Duodenal mucosa (tissue), 2 donors: ENCODE data around the gene CSNK2A1.
A peak's percentile ranks its signal among the peaks of the same experiment; 100 is the strongest.

Experiments used
- H3K27ac ChIP-seq: one replicate; pipeline ENCODE4 v1.7.0; 2013; ENCODE audit warnings: low read depth, low read length
- H3K27me3 ChIP-seq, 2 donors: one replicate each; pipeline ENCODE4 v1.7.0; 2013; ENCODE audit warnings: low read length in 2 of 2, control low read depth in 1 of 2; ENCODE audit not compliant: insufficient read depth in 2 of 2, control insufficient read depth in 1 of 2
- H3K36me3 ChIP-seq, 2 donors: one replicate each; pipeline ENCODE4 v1.7.0; 2013; ENCODE audit warnings: low read length in 2 of 2, control low read depth in 1 of 2; ENCODE audit not compliant: insufficient read depth in 2 of 2, control insufficient read depth in 1 of 2
- H3K4me1 ChIP-seq, 2 donors: one replicate each; pipeline ENCODE4 v1.7.0; 2013; ENCODE audit warnings: low read length in 2 of 2, control low read depth in 1 of 2; ENCODE audit not compliant: insufficient read depth in 2 of 2, control insufficient read depth in 1 of 2
- H3K4me3 ChIP-seq, 2 donors: one replicate each; pipeline ENCODE4 v1.7.0; 2013; ENCODE audit warnings: low read length in 2 of 2, low read depth in 1 of 2
- H3K9ac ChIP-seq, 2 donors: one replicate each; pipeline ENCODE4 v1.7.0; 2013; ENCODE audit warnings: low read length in 2 of 2, low read depth in 1 of 2
- H3K9me3 ChIP-seq, 2 donors: one replicate each; pipeline ENCODE4 v1.7.0; 2013; ENCODE audit warnings: low read length in 2 of 2, control low read depth in 1 of 2; ENCODE audit not compliant: control insufficient read depth in 1 of 2

Gene CSNK2A1

DNA sequence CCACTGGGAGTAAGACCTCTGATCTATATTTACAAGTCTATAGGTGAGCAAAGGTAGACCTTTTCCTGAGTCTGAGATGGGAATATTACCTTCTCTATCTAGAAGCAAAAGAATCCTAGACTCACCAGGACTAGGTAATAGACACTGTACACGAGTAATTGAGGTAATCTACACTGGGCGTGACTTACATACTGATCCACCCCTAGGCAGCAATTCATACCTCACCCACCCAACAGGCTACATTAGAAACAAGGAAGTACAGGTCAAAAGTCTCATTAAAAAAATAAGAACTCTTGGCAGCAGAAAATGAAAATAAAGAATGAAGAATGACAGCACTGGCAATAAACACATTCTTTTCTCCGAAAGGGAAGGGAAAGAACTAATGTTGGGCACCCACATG is 7.6 kb downstream of the CSNK2A1 start:
- no peaks in the 10 kb centered on the region for H3K9me3 ChIP-seq
- peak overlapping the region; percentile 12 to 22 for H3K9ac ChIP-seq
- no peaks in the 10 kb centered on the region for H3K36me3 ChIP-seq
- H3K4me1 ChIP-seq: peaks cover 60 to 85% of the 10 kb centered on the region in 2 donors
- peak overlapping the region; percentile 33 to 38 for H3K4me3 ChIP-seq
- no peak overlapping the region for H3K27ac ChIP-seq
- no peaks in the 10 kb centered on the region for H3K27me3 ChIP-seq

DNA sequence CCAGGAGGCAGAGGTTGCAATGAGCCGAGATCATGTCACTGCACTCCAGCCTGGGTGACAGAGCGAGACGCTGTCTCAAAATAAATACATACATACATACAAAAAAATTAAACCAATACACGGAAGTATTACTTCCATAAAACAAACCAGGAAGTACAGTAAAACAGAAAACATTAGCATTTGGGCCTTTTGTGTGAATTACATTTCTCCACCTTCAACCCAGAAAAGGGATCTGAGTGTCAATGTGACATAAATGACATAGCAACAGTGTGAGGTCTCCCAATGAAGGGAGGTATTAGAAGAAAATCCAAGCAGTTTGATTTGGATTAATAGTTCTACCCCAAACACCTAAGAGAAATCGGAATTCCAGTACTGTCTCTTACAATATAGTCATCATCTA is 10.1 kb downstream of the CSNK2A1 start:
- Histone ChIP-seq H3K4me3 (no peak overlapping the region), H3K27ac (no peak overlapping the region), H3K27me3 (no peaks in the 10 kb centered on the region), H3K9ac (no peak overlapping the region), H3K4me1 (peaks cover 45 to 62% of the 10 kb centered on the region in 2 donors), H3K9me3 (no peaks in the 10 kb centered on the region), H3K36me3 (peaks cover 0 to 2% of the 10 kb centered on the region in 2 donors)

DNA sequence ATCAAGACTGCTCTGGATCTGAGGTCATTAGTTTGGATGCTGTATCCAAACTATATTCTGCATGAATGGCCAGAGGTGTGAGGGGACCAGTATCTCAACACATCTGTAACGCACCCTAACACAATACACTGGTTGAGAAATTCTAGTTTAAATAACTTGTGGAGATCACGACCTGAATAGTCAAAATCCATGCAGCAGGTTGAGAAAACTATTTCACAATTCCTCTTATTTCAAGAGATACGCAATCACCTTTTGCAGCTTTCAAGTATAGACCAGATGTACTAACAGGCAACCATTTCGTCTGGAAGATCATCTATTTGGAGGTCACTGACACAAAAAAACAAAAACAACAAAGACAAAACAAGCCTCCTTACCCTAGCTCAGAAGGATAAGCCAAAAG is 11.1 kb downstream of the CSNK2A1 start:
- Histone ChIP-seq H3K4me3 (no peak overlapping the region), H3K9ac (no peak overlapping the region), H3K27me3 (no peaks in the 10 kb centered on the region), H3K36me3 (peaks cover 0 to 4% of the 10 kb centered on the region in 2 donors), H3K27ac (no peak overlapping the region), H3K9me3 (no peaks in the 10 kb centered on the region), H3K4me1 (peaks cover 52 to 64% of the 10 kb centered on the region in 2 donors)

DNA sequence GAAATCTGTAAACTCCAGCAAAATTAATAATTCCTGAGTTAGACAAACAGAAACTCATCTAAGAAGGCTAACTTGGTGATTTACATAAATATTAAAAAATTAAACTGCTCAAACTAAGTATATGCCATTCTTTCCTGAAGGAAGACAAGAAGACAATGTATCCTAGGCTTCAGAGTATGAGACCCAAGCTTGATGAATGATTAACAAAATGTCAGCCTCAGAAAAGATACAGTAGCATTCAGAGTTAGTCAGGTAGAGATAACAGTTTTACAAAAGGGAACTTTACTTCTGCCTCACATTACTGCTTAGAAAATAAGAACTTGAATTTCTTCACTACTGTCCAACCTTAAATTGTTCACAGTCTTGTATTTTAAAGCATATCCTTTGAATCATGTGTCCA is 12.0 kb downstream of the CSNK2A1 start:
- Histone ChIP-seq H3K9me3 (no peaks in the 10 kb centered on the region), H3K27me3 (no peaks in the 10 kb centered on the region), H3K36me3 (peaks cover 0 to 9% of the 10 kb centered on the region in 2 donors), H3K4me3 (no peak overlapping the region), H3K9ac (no peak overlapping the region), H3K27ac (no peak overlapping the region), H3K4me1 (peaks cover 49 to 60% of the 10 kb centered on the region in 2 donors)

GRCh38 chr20:530321-530720 is 13.3 kb downstream of the CSNK2A1 start:
- Histone ChIP-seq H3K27ac (no peak overlapping the region), H3K9me3 (no peaks in the 10 kb centered on the region), H3K36me3 (peaks cover 0 to 13% of the 10 kb centered on the region in 2 donors), H3K4me3 (no peak overlapping the region), H3K27me3 (no peaks in the 10 kb centered on the region), H3K9ac (no peak overlapping the region), H3K4me1 (peaks cover 37 to 48% of the 10 kb centered on the region in 2 donors)

- Histone ChIP-seq H3K4me1 (peaks cover 32 to 38% of the 10 kb centered on the region in 2 donors), H3K27me3 (no peaks in the 10 kb centered on the region), H3K27ac (no peak overlapping the region), H3K9ac (no peak overlapping the region), H3K36me3 (peaks cover 0 to 15% of the 10 kb centered on the region in 2 donors), H3K9me3 (no peaks in the 10 kb centered on the region), H3K4me3 (no peak overlapping the region)
These were observed 14.5 kb downstream of the CSNK2A1 start for GRCh38 chr20:528923-529604.

DNA sequence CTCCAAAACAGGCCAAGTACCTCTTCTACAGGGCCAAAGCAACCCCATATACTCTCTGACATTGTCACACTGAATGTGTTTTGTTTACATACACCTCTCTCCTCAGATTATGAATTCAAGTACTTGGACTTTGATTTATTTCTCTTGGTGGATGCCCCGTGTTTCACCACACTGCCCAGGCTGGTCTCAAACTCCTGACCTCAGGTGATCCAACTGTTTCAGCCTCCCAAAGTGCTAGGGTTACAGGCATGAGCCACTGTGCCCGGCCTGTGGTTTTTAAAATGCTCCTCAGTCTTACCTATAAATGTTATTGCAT is 16.1 kb downstream of the CSNK2A1 start:
- Histone ChIP-seq H3K27me3 (no peaks in the 10 kb centered on the region), H3K27ac (no peak overlapping the region), H3K36me3 (peaks cover 0 to 25% of the 10 kb centered on the region in 2 donors), H3K4me3 (no peak overlapping the region), H3K4me1 (peaks cover 23% of the 10 kb centered on the region in 2 donors), H3K9ac (no peak overlapping the region), H3K9me3 (no peaks in the 10 kb centered on the region)

DNA sequence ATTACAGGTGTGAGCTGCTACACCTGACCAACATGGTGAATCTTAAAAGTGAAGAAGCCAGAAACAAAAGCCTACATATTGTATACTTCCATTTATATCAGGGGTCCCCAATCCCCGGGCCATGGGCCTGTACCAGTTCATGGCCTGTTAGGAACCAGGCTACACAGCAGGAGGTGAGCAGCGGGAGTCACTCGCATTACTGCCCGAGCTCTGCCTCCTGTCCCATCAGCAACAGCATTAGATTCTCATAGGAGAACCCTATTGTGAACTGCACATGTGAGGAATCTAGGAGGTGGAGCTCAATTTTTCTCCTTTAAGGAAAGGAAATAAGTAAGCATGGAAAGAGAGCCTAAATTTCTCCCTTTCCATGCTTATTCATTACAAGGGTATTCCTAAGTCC is 21.7 kb downstream of the CSNK2A1 start:
- no peak overlapping the region for H3K4me3 ChIP-seq
- H3K4me1 ChIP-seq: no peaks in the 10 kb centered on the region
- no peaks in the 10 kb centered on the region for H3K27me3 ChIP-seq
- H3K36me3 ChIP-seq: peaks cover 4 to 30% of the 10 kb centered on the region in 2 donors
- no peak overlapping the region for H3K27ac ChIP-seq
- no peaks in the 10 kb centered on the region for H3K9me3 ChIP-seq
- no peak overlapping the region for H3K9ac ChIP-seq

DNA sequence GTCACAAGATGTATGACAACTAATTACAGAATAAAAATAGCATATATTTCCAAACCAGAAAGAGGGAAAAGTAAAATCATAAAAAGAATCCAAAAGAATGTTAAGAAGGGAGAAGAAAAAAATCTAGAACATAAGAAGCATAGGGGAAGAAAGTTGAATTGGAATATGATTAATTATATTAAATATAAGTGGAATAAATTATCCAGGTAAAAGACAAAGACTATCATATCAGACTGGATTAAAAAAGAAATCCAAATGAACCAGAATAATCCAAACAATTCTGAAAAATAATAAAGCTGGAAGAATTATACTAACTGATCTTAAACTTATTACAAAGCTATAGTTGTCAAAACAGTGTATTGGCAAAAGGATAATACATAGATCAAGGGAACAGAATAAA is 23.6 kb downstream of the CSNK2A1 start:
- no peaks in the 10 kb centered on the region for H3K4me1 ChIP-seq
- H3K9ac ChIP-seq: no peak overlapping the region
- no peaks in the 10 kb centered on the region for H3K27me3 ChIP-seq
- no peaks in the 10 kb centered on the region for H3K9me3 ChIP-seq
- peaks cover 4 to 26% of the 10 kb centered on the region in 2 donors for H3K36me3 ChIP-seq
- H3K4me3 ChIP-seq: no peak overlapping the region
- H3K27ac ChIP-seq: no peak overlapping the region

DNA sequence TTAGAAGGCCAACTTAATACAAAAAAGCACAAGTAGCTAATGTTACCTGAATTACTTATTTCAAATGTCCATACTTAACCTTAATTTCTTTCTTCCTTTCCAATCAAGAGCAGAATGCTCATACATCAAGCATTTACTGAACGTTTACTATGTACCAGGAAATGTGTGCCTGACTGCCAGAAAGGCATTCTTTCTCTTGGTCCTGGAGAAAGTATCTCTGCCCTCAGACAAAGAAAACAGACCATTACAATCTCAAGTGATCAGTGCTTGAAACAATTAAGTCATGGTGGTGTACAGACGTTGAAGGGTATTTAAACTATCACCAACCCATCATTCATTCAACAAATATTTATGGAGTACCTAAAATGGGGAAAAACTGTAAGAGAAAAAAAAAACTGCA is 26.4 kb downstream of the CSNK2A1 start:
- Histone ChIP-seq H3K27me3 (no peaks in the 10 kb centered on the region), H3K9me3 (no peaks in the 10 kb centered on the region)

More for the DNA sequence above, 26.4 kb downstream of the CSNK2A1 start:
- Histone ChIP-seq H3K9ac (no peak overlapping the region), H3K36me3 (peaks cover 4 to 14% of the 10 kb centered on the region in 2 donors), H3K27ac (no peak overlapping the region), H3K4me3 (no peak overlapping the region), H3K4me1 (no peaks in the 10 kb centered on the region)
